HG03565 (cell line): ENCODE measurements around the gene GMDS.

Experiments
- ATAC-seq: cut with Tn5 transposase; IDR thresholded peaks from one replicate; pipeline ENCODE4 v1.9.1; 2021; ENCODE audit warnings: mild to moderate bottlenecking, moderate library complexity; ENCODE audit not compliant: unreplicated experiment

Gene GMDS

GRCh38 chr6:1584996-1585668, 660.3 kb downstream of the GMDS start:
- no peak for ATAC-seq

GRCh38 chr6:1584146-1584545, 661.3 kb downstream of the GMDS start:
- no peak for ATAC-seq

GRCh38 chr6:1581120-1581991, 664.0 kb downstream of the GMDS start:
- ATAC-seq, result no peak

- ATAC-seq, result no peak
Observed at GRCh38 chr6:1580585-1580984, 664.8 kb downstream of the GMDS start.

- ATAC-seq, result no peak
Observed at GRCh38 chr6:1580109-1580508, 665.3 kb downstream of the GMDS start.

- ATAC-seq, result no peak
Observed at GRCh38 chr6:1579096-1579495, 666.3 kb downstream of the GMDS start.

- ATAC-seq, result no peak
Observed at GRCh38 chr6:1577896-1578745, 667.3 kb downstream of the GMDS start.

GRCh38 chr6:1577146-1577680, 668.2 kb downstream of the GMDS start:
- ATAC-seq, result no peak

- no peak for ATAC-seq
Observed at GRCh38 chr6:1576711-1577110, 668.7 kb downstream of the GMDS start.

- ATAC-seq, result no peak
Observed at GRCh38 chr6:1576166-1576565, 669.2 kb downstream of the GMDS start.

GRCh38 chr6:1575210-1576041, 670.0 kb downstream of the GMDS start:
- ATAC-seq, result no peak

GRCh38 chr6:1574890-1575209, 670.6 kb downstream of the GMDS start:
- no peak for ATAC-seq

GRCh38 chr6:1574083-1574761, 671.2 kb downstream of the GMDS start:
- no peak for ATAC-seq
